Caco-2 (cell line): Measurements from ENCODE around the gene CD8A. TPM values are rescaled to one million over a fixed set of nuclear protein-coding genes. Genes with fewer than 3 reads are reported as not detected.

Experiments used
- BruUV-seq: library from RNA; stranded (reverse); fragments of 400-500 nt; replicated peaks from 2 replicates; lab custom pipeline; 2021; lab: Mats Ljungman, UMichigan
- CTCF ChIA-PET: fragments of 300-600 bp; sonication (Branson Sonifier 250); formaldehyde crosslinking; loops from one replicate; lab custom pipeline; 2022; ENCODE audit warnings: antibody characterized with exemption; lab: Charles Lee
- POLR2A ChIA-PET: fragments of 300-600 bp; sonication (Branson Sonifier 250); formaldehyde crosslinking; loops from one replicate; lab custom pipeline; 2022; ENCODE audit warnings: antibody characterized with exemption; lab: Charles Lee
- DNase-seq, 2 experiments: peaks; one replicate each; pipeline versions ENCODE4 v3.0.0 to v3.0.0-alpha.2; 2020 to 2022
- H3K27me3 ChIP-seq: replicated peaks from 2 replicates; pipeline ENCODE4 v1.6.0; 2011; ENCODE audit warnings: low read length; ENCODE audit not compliant: control insufficient read depth, insufficient read depth
- H3K36me3 ChIP-seq: 2 replicates; pipeline ENCODE4 v1.5.1; 2011; ENCODE audit warnings: low read length; ENCODE audit not compliant: control insufficient read depth, insufficient read depth
- H3K4me1 ChIP-seq: fragments of 250-450 bp; sonication (Bioruptor Pico); 2 replicates; pipeline ENCODE4 v1.5.1; 2020; ENCODE audit warnings: mild to moderate bottlenecking
- H3K4me3 ChIP-seq: 2 replicates; pipeline ENCODE4 v1.5.1; 2011; ENCODE audit warnings: low read depth, mild to moderate bottlenecking, control low read depth, low read length
- H3K9me3 ChIP-seq: fragments of 250-450 bp; sonication (Bioruptor Pico); 2 replicates; pipeline ENCODE4 v1.5.1; 2020; ENCODE audit warnings: mild to moderate bottlenecking, moderate library complexity
- H3K27ac Mint-ChIP-seq: one replicate; pipeline ENCODE4 v1.8.0; 2022; ENCODE audit warnings: mixed read lengths; ENCODE audit not compliant: unreplicated experiment
- H3K27me3 Mint-ChIP-seq: one replicate; pipeline ENCODE4 v1.8.0; 2022; ENCODE audit warnings: mixed read lengths; ENCODE audit not compliant: insufficient read depth, unreplicated experiment
- H3K36me3 Mint-ChIP-seq: one replicate; pipeline ENCODE4 v1.8.0; 2022; ENCODE audit warnings: mild to moderate bottlenecking, mixed read lengths; ENCODE audit not compliant: insufficient read depth, unreplicated experiment
- H3K4me1 Mint-ChIP-seq: one replicate; pipeline ENCODE4 v1.8.0; 2022; ENCODE audit warnings: low read depth, mixed read lengths; ENCODE audit not compliant: unreplicated experiment
- H3K4me3 Mint-ChIP-seq: one replicate; pipeline ENCODE4 v1.8.0; 2022; ENCODE audit warnings: mild to moderate bottlenecking, moderate library complexity, mixed read lengths; ENCODE audit not compliant: unreplicated experiment
- H3K9me3 Mint-ChIP-seq: one replicate; pipeline ENCODE4 v1.8.0; 2022; ENCODE audit warnings: mixed read lengths; ENCODE audit not compliant: unreplicated experiment
- CTCF ChIP-seq, 2 experiments: fragments of 200-600 bp in 1 of 2; IDR thresholded peaks; 1 replicate in 1 of 2; 2 replicates in 1 of 2; pipeline versions ENCODE4 v1.5.1 to v1.8.0; 2011 to 2022; ENCODE audit warnings: antibody characterized with exemption in 1 of 2, control low read depth in 1 of 2, inconsistent platforms in 1 of 2, low read depth in 1 of 2, low read length in 1 of 2, mild to moderate bottlenecking in 1 of 2, moderate library complexity in 1 of 2; ENCODE audit not compliant: insufficient read depth in 1 of 2, severe bottlenecking in 1 of 2, unreplicated experiment in 1 of 2
- intact Hi-C: fragments of 100-400 bp; cut with micrococcal nuclease; formaldehyde crosslinking; loops from one replicate; pipeline ENCODE4 v1.10.0; 2022; ENCODE audit not compliant: unreplicated experiment
- total RNA-seq: library from RNA; stranded (reverse); gene quantifications from 2 replicates; pipeline ENCODE4 v1.2.3, GENCODE V29; 2022

Gene CD8A
- total RNA-seq, 1 experiment from 2014 or later = 1.6 TPM

GRCh38 chr2:86831537-86831936 is 40.8 kb upstream of the CD8A start:
- Histone ChIP-seq H3K4me1 (no peaks in the 10 kb centered on the region), H3K36me3 (no peaks in the 10 kb centered on the region), H3K27me3 (no peaks in the 10 kb centered on the region), H3K9me3 (no peaks in the 10 kb centered on the region), H3K4me3 (no peak overlapping the region)
- intact Hi-C loops = no loop called here
- H3K27ac Mint-ChIP-seq = no peak overlapping the region
- BruUV-seq = no TSS peak
- no peak for DNase-seq
- H3K9me3 Mint-ChIP-seq = no peaks in the 10 kb centered on the region
- ChIA-PET CTCF (no interaction called here), POLR2A (no interaction called here)
- H3K27me3 Mint-ChIP-seq = no peaks in the 10 kb centered on the region
- H3K4me1 Mint-ChIP-seq = peaks cover 3% of the 10 kb centered on the region
- peaks cover 3% of the 10 kb centered on the region for H3K36me3 Mint-ChIP-seq
- no peak for TF ChIP-seq CTCF (IDR thresholded peaks at IDR 0.05; ENCODE audit: insufficient read depth in 1 of 2, low read depth in 1 of 2, low read length in 1 of 2, severe bottlenecking in 1 of 2, unreplicated experiment in 1 of 2)
- no peak overlapping the region for H3K4me3 Mint-ChIP-seq

GRCh38 chr2:86826951-86827350 is 36.2 kb upstream of the CD8A start:
- Histone ChIP-seq H3K36me3 (no peaks in the 10 kb centered on the region), H3K4me3 (no peak overlapping the region), H3K9me3 (peaks cover 8% of the 10 kb centered on the region; the same call in 1 of the 2 replicates), H3K4me1 (no peaks in the 10 kb centered on the region), H3K27me3 (no peaks in the 10 kb centered on the region)
- intact Hi-C loops = no loop called here
- H3K9me3 Mint-ChIP-seq = no peaks in the 10 kb centered on the region
- ChIA-PET CTCF (no interaction called here), POLR2A (no interaction called here)
- H3K4me3 Mint-ChIP-seq = no peak overlapping the region
- no peak for TF ChIP-seq CTCF (IDR thresholded peaks at IDR 0.05; ENCODE audit: insufficient read depth in 1 of 2, low read depth in 1 of 2, low read length in 1 of 2, severe bottlenecking in 1 of 2, unreplicated experiment in 1 of 2)
- no peaks in the 10 kb centered on the region for H3K27me3 Mint-ChIP-seq
- peaks cover 14% of the 10 kb centered on the region for H3K4me1 Mint-ChIP-seq
- BruUV-seq = no TSS peak
- no peak for DNase-seq
- no peak overlapping the region for H3K27ac Mint-ChIP-seq
- no peaks in the 10 kb centered on the region for H3K36me3 Mint-ChIP-seq

- no peaks in the 10 kb centered on the region for H3K36me3 Mint-ChIP-seq
- Histone ChIP-seq H3K4me3 (no peak overlapping the region), H3K36me3 (no peaks in the 10 kb centered on the region), H3K27me3 (no peaks in the 10 kb centered on the region), H3K9me3 (peaks cover 8% of the 10 kb centered on the region; the same call in 1 of the 2 replicates), H3K4me1 (no peaks in the 10 kb centered on the region)
- H3K27ac Mint-ChIP-seq = no peak overlapping the region
- H3K27me3 Mint-ChIP-seq = no peaks in the 10 kb centered on the region
- H3K4me1 Mint-ChIP-seq = peaks cover 14% of the 10 kb centered on the region
- intact Hi-C loops = no loop called here
- POLR2A ChIA-PET = no interaction called here
- H3K9me3 Mint-ChIP-seq = no peaks in the 10 kb centered on the region
- H3K4me3 Mint-ChIP-seq = no peak overlapping the region
- DNase-seq = no peak
- CTCF ChIA-PET = no interaction called here
- no peak for TF ChIP-seq CTCF (IDR thresholded peaks at IDR 0.05; ENCODE audit: insufficient read depth in 1 of 2, low read depth in 1 of 2, low read length in 1 of 2, severe bottlenecking in 1 of 2, unreplicated experiment in 1 of 2)
- BruUV-seq = no TSS peak
Measured at GRCh38 chr2:86825693-86826381, 35.1 kb upstream of the CD8A start.
